Measurements from ENCODE around the gene SKAP1.
A peak's percentile ranks its signal among the peaks of the same experiment; 100 is the strongest.

Gene SKAP1

GRCh38 chr17:48101012-48101720 is 328.8 kb downstream of the SKAP1 start, which contains the start of gene CBX1:
Gene CBX1, minus strand, starts transcription at chr17:48101478. Its CDS starts 24,474 bp downstream, at chr17:48077004.
- H3K27ac ChIP-seq: peak within 1 kb of the TSS; percentile 98
- ChIA-PET POLR2A (ENCODE audit: low non-redundant PET) (interaction anchor here (0.6 kb wide), 1 partner anchor 10 kb away, joined by 4 read pairs; no protein-coding TSS in a partner anchor), CTCF (interaction anchor here (0.6 kb wide), 3 partner anchors 130 to 369 kb away, joined by 3 to 5 read pairs (median 4); no protein-coding TSS in a partner anchor)
- peak; percentile 86 for DNase-seq (ENCODE audit: low spot score)
- TF ChIP-seq CTCF (conservative IDR thresholded peaks at IDR 0.05; ENCODE audit: low read depth): no peak

- ChIA-PET CTCF (interaction anchor here (1.2 kb wide), 1 partner anchor 11 kb away, joined by 3 read pairs; no protein-coding TSS in a partner anchor), POLR2A (ENCODE audit: low non-redundant PET) (interaction anchor here (0.5 to 0.6 kb wide), 2 partner anchors 10 to 99 kb away, joined by 4 to 13 read pairs; no protein-coding TSS in a partner anchor)
- peak; percentile 67 for DNase-seq (ENCODE audit: low spot score)
- TF ChIP-seq CTCF (conservative IDR thresholded peaks at IDR 0.05; ENCODE audit: low read depth): no peak
- peak overlapping the region; percentile 98 for H3K27ac ChIP-seq
Measured at GRCh38 chr17:48100591-48101011, 329.4 kb downstream of the SKAP1 start.

GRCh38 chr17:48100160-48100559 is 329.9 kb downstream of the SKAP1 start:
- H3K27ac ChIP-seq: peak overlapping the region; percentile 98
- ChIA-PET POLR2A (ENCODE audit: low non-redundant PET) (interaction anchor here (0.5 kb wide), 1 partner anchor 99 kb away, joined by 13 read pairs; no protein-coding TSS in a partner anchor), CTCF (interaction anchor here (1.2 kb wide), 1 partner anchor 11 kb away, joined by 3 read pairs; no protein-coding TSS in a partner anchor)
- DNase-seq (ENCODE audit: low spot score): peak; percentile 14
- TF ChIP-seq CTCF (conservative IDR thresholded peaks at IDR 0.05; ENCODE audit: low read depth): no peak

- H3K27ac ChIP-seq: peak overlapping the region; percentile 63
- no peak for DNase-seq (ENCODE audit: low spot score)
- POLR2A ChIA-PET (ENCODE audit: low non-redundant PET): no interaction called here
- no peak for TF ChIP-seq CTCF (conservative IDR thresholded peaks at IDR 0.05; ENCODE audit: low read depth)
- CTCF ChIA-PET: interaction anchor here (0.7 kb wide), 1 partner anchor 10 kb away, joined by 3 read pairs; no protein-coding TSS in a partner anchor
Measured at GRCh38 chr17:48095611-48096010, 334.4 kb downstream of the SKAP1 start.

- CTCF ChIA-PET: interaction anchor here (0.6 to 0.7 kb wide), 3 partner anchors 12 to 166 kb away, joined by 3 to 7 read pairs (median 6); no protein-coding TSS in a partner anchor
- no peak for TF ChIP-seq CTCF (conservative IDR thresholded peaks at IDR 0.05; ENCODE audit: low read depth)
- POLR2A ChIA-PET (ENCODE audit: low non-redundant PET): no interaction called here
- peak overlapping the region; percentile 5; the same call in 1 of the 2 replicates for H3K27ac ChIP-seq
- no peak for DNase-seq (ENCODE audit: low spot score)
Measured at GRCh38 chr17:48093341-48094045, 336.5 kb downstream of the SKAP1 start.

GRCh38 chr17:48084932-48085331 is 345.1 kb downstream of the SKAP1 start:
- H3K27ac ChIP-seq: no peak overlapping the region; the same call in 1 of the 2 replicates
- CTCF ChIA-PET: no interaction called here
- POLR2A ChIA-PET (ENCODE audit: low non-redundant PET): no interaction called here
- TF ChIP-seq CTCF (conservative IDR thresholded peaks at IDR 0.05; ENCODE audit: low read depth): no peak
- DNase-seq (ENCODE audit: low spot score): no peak

Measured in RWPE1 (cell line).